Neuronal stem cell (in vitro differentiated cells): ENCODE data around the gene MDM1.

Experiments
- DNase-seq: peaks from one replicate; pipeline ENCODE4 v3.0.0-alpha.2; 2013; ENCODE audit warnings: low spot score
- H2AFZ ChIP-seq: one replicate; pipeline ENCODE4 v1.6.1; 2013; ENCODE audit warnings: mild to moderate bottlenecking, low read length, inconsistent platforms
- H2AK5ac ChIP-seq: 2 replicates; pipeline ENCODE4 v1.6.1; 2013; ENCODE audit warnings: low read depth, mild to moderate bottlenecking, inconsistent platforms, low read length, moderate library complexity, mixed read lengths
- H2BK120ac ChIP-seq: 2 replicates; pipeline ENCODE4 v1.6.1; 2013; ENCODE audit warnings: low read depth, mild to moderate bottlenecking, inconsistent platforms, low read length, moderate library complexity, mixed read lengths
- H2BK12ac ChIP-seq: one replicate; pipeline ENCODE4 v1.6.1; 2013; ENCODE audit warnings: low read length, inconsistent platforms
- H2BK15ac ChIP-seq: 2 replicates; pipeline ENCODE4 v1.6.1; 2013; ENCODE audit warnings: mild to moderate bottlenecking, low read length, inconsistent platforms, mixed read lengths
- H2BK5ac ChIP-seq: one replicate; pipeline ENCODE4 v1.6.1; 2013; ENCODE audit warnings: inconsistent platforms, mild to moderate bottlenecking, low read length, moderate library complexity
- H3K14ac ChIP-seq: one replicate; pipeline ENCODE4 v1.6.1; 2013; ENCODE audit warnings: low read length, inconsistent platforms
- H3K18ac ChIP-seq: 2 replicates; pipeline ENCODE4 v1.6.1; 2013; ENCODE audit warnings: low read length, inconsistent platforms
- H3K23ac ChIP-seq: 2 replicates; pipeline ENCODE4 v1.6.1; 2013; ENCODE audit warnings: low read depth, mild to moderate bottlenecking, mixed read lengths, low read length, inconsistent platforms; ENCODE audit not compliant: poor library complexity
- H3K27ac ChIP-seq: replicated peaks from 3 replicates; pipeline ENCODE4 v1.5.1; 2013; ENCODE audit warnings: low read length, inconsistent platforms
- H3K27me3 ChIP-seq, 3 experiments: 2 replicates each; pipeline ENCODE4 v1.6.1; 2013; ENCODE audit warnings: low read length in 3 of 3, mild to moderate bottlenecking in 2 of 3, inconsistent platforms in 1 of 3, low read depth in 1 of 3, mixed read lengths in 1 of 3, moderate library complexity in 1 of 3; ENCODE audit not compliant: control insufficient read depth in 3 of 3, insufficient read depth in 3 of 3
- H3K36me3 ChIP-seq, 2 donors: replicated peaks in 1 of 2; 2 replicates each; pipeline ENCODE4 v1.6.1; 2013; ENCODE audit warnings: low read length in 2 of 2; ENCODE audit not compliant: control insufficient read depth in 2 of 2, insufficient read depth in 2 of 2
- H3K4ac ChIP-seq: 2 replicates; pipeline ENCODE4 v1.6.1; 2013; ENCODE audit warnings: inconsistent platforms, mild to moderate bottlenecking, low read length, moderate library complexity
- H3K4me1 ChIP-seq, 2 donors: 1 replicate in 1 of 2; 2 replicates in 1 of 2; pipeline ENCODE4 v1.6.1; 2013; ENCODE audit warnings: low read length in 2 of 2, low read depth in 1 of 2; ENCODE audit not compliant: control insufficient read depth in 2 of 2, insufficient read depth in 1 of 2
- H3K4me2 ChIP-seq: one replicate; pipeline ENCODE4 v1.6.1; 2013; ENCODE audit warnings: mild to moderate bottlenecking, low read length, inconsistent platforms; ENCODE audit not compliant: insufficient read depth, poor library complexity, severe bottlenecking
- H3K4me3 ChIP-seq, 2 donors: 2 replicates each; pipeline ENCODE4 v1.5.1; 2013; ENCODE audit warnings: low read length in 2 of 2, mild to moderate bottlenecking in 2 of 2, inconsistent platforms in 1 of 2, moderate library complexity in 1 of 2
- H3K79me1 ChIP-seq: one replicate; pipeline ENCODE4 v1.6.1; 2013; ENCODE audit warnings: low read depth, mild to moderate bottlenecking, inconsistent platforms, low read length, moderate library complexity
- H3K9ac ChIP-seq: one replicate; pipeline ENCODE4 v1.6.1; 2013; ENCODE audit warnings: mild to moderate bottlenecking, low read depth, low read length, inconsistent platforms; ENCODE audit not compliant: poor library complexity
- H3K9me3 ChIP-seq, 2 donors: replicated peaks in 1 of 2; 2 replicates each; pipeline versions ENCODE3 to v1.6.1; 2013; ENCODE audit warnings: low read length in 2 of 2, mild to moderate bottlenecking in 2 of 2, inconsistent platforms in 1 of 2, low read depth in 1 of 2, mixed read lengths in 1 of 2, moderate library complexity in 1 of 2; ENCODE audit not compliant: control insufficient read depth in 2 of 2, insufficient read depth in 1 of 2
- H4K8ac ChIP-seq: one replicate; pipeline ENCODE4 v1.6.1; 2013; ENCODE audit warnings: low read depth, mild to moderate bottlenecking, inconsistent platforms, low read length, moderate library complexity
- H4K91ac ChIP-seq: one replicate; pipeline ENCODE4 v1.6.1; 2013; ENCODE audit warnings: low read length, low read depth, mild to moderate bottlenecking, inconsistent platforms; ENCODE audit not compliant: poor library complexity
- WGBS, 2 donors: extraction: QIAGEN DNeasy Blood & Tissue Kit; methylation state at CpG; one replicate each; pipeline ENCODE4 v1.1.7; 2013; ENCODE audit warnings: missing lambda C conversion rate in 2 of 2, mixed read lengths in 1 of 2; ENCODE audit not compliant: insufficient read length in 2 of 2, insufficient replicate concordance in 1 of 2; ENCODE audit errors: extremely low coverage in 2 of 2; 5-methylcytosine and 5-hydroxymethylcytosine counted together

Gene MDM1

GRCh38 chr12:68359674-68360073 is 27.5 kb upstream of the MDM1 start:
- Histone ChIP-seq H3K9ac (no peak overlapping the region), H3K14ac (no peak overlapping the region), H3K4me2 (no peak overlapping the region), H3K27ac (no peak overlapping the region), H4K91ac (no peak overlapping the region), H2BK15ac (no peak overlapping the region), H2BK120ac (no peak overlapping the region), H2AFZ (no peak overlapping the region), H3K36me3 (no peaks in the 10 kb centered on the region), H2BK12ac (no peak overlapping the region), H3K79me1 (no peaks in the 10 kb centered on the region), H3K4me3 (no peak overlapping the region), H2BK5ac (no peak overlapping the region), H3K27me3 (no peaks in the 10 kb centered on the region), H3K4me1 (peaks cover 4 to 6% of the 10 kb centered on the region in 2 donors), H3K18ac (no peak overlapping the region), H3K9me3 (no peaks in the 10 kb centered on the region), H2AK5ac (no peak overlapping the region), H3K23ac (no peak overlapping the region), H4K8ac (no peak overlapping the region), H3K4ac (no peak overlapping the region)
- no peak for DNase-seq

- Histone ChIP-seq H3K4me3 (no peak overlapping the region), H3K4me2 (no peak overlapping the region), H3K27ac (peak overlapping the region; percentile 44), H3K4ac (no peak overlapping the region), H2AK5ac (no peak overlapping the region), H2BK5ac (no peak overlapping the region), H3K4me1 (peaks cover 4 to 6% of the 10 kb centered on the region in 2 donors), H4K91ac (no peak overlapping the region), H3K18ac (no peak overlapping the region), H3K79me1 (no peaks in the 10 kb centered on the region), H2BK120ac (no peak overlapping the region), H2BK12ac (no peak overlapping the region), H3K14ac (no peak overlapping the region), H3K23ac (no peak overlapping the region), H2AFZ (peak overlapping the region; percentile 92), H3K36me3 (no peaks in the 10 kb centered on the region), H3K9ac (no peak overlapping the region), H4K8ac (no peak overlapping the region), H2BK15ac (no peak overlapping the region), H3K9me3 (no peaks in the 10 kb centered on the region), H3K27me3 (no peaks in the 10 kb centered on the region)
- DNase-seq: peak; percentile 64
- 100% methylated on average over 1 of the region's 10 CpGs; no CpG with 5 or more reads in 1 of the 2 donors for WGBS, 2 donors
Observed at GRCh38 chr12:68358532-68359485, 26.6 kb upstream of the MDM1 start.

GRCh38 chr12:68356986-68357385 is 24.8 kb upstream of the MDM1 start:
- Histone ChIP-seq H4K91ac (no peak overlapping the region), H2BK120ac (no peak overlapping the region), H2BK15ac (no peak overlapping the region), H3K23ac (no peak overlapping the region), H3K4me2 (no peak overlapping the region), H3K18ac (no peak overlapping the region), H4K8ac (no peak overlapping the region), H3K4ac (no peak overlapping the region), H2BK5ac (no peak overlapping the region), H3K27me3 (no peaks in the 10 kb centered on the region), H2AFZ (no peak overlapping the region), H3K36me3 (no peaks in the 10 kb centered on the region), H3K9ac (no peak overlapping the region), H3K79me1 (no peaks in the 10 kb centered on the region), H3K27ac (no peak overlapping the region), H3K9me3 (no peaks in the 10 kb centered on the region), H2BK12ac (no peak overlapping the region), H3K14ac (no peak overlapping the region), H2AK5ac (no peak overlapping the region), H3K4me1 (peaks cover 4 to 6% of the 10 kb centered on the region in 2 donors), H3K4me3 (no peak overlapping the region)
- no peak for DNase-seq
- no CpG with 5 or more reads among the region's 1 CpG for WGBS, 2 donors

- Histone ChIP-seq H3K23ac (no peak overlapping the region), H2AFZ (no peak overlapping the region), H2BK15ac (no peak overlapping the region), H4K91ac (no peak overlapping the region), H3K18ac (no peak overlapping the region), H3K27me3 (no peaks in the 10 kb centered on the region), H3K27ac (no peak overlapping the region), H2BK120ac (no peak overlapping the region), H3K9me3 (no peaks in the 10 kb centered on the region), H3K79me1 (no peaks in the 10 kb centered on the region), H3K4me2 (no peak overlapping the region), H3K4me3 (no peak overlapping the region), H2BK5ac (no peak overlapping the region), H2AK5ac (no peak overlapping the region), H3K4ac (no peak overlapping the region), H4K8ac (no peak overlapping the region), H3K4me1 (peaks cover 4 to 6% of the 10 kb centered on the region in 2 donors), H2BK12ac (no peak overlapping the region), H3K36me3 (no peaks in the 10 kb centered on the region), H3K9ac (no peak overlapping the region), H3K14ac (no peak overlapping the region)
- no peak for DNase-seq
Observed at GRCh38 chr12:68356060-68356695, 24.0 kb upstream of the MDM1 start.
